CD4-positive, alpha-beta T cell treated with Interleukin-12 subunit alpha and Interleukin-12 subunit beta, for 1 hour (primary cell): Measurements from ENCODE around the gene ZNF91.
"Not testable (repeated sequence)": the region's sequence is repeated elsewhere in the genome, so short reads cannot be mapped to it uniquely, and the experiment has no call there.

Source experiments
- DNase-seq: peaks from one replicate; pipeline ENCODE4 v3.0.0-alpha.2; 2020

The ZNF91 gene

GRCh38 chr19:23315286-23315685 is 80.0 kb downstream of the ZNF91 start:
- DNase-seq = no peak

GRCh38 chr19:23314505-23315251 is 80.6 kb downstream of the ZNF91 start:
- DNase-seq = no peak

- no peak for DNase-seq
These were observed 82.1 kb downstream of the ZNF91 start for GRCh38 chr19:23313196-23313595.

- DNase-seq = no peak
These were observed 82.8 kb downstream of the ZNF91 start for GRCh38 chr19:23312515-23312914.

GRCh38 chr19:23311551-23311950 is 83.7 kb downstream of the ZNF91 start:
- DNase-seq = no peak

- DNase-seq = no peak
These were observed 84.5 kb downstream of the ZNF91 start for GRCh38 chr19:23310729-23311211.

- no peak for DNase-seq
These were observed 85.3 kb downstream of the ZNF91 start for GRCh38 chr19:23309926-23310325.

GRCh38 chr19:23305555-23305954 is 89.7 kb downstream of the ZNF91 start:
- no peak for DNase-seq

GRCh38 chr19:23304238-23304637 is 91.0 kb downstream of the ZNF91 start:
- DNase-seq = no peak

GRCh38 chr19:23294141-23294540 is 101.1 kb downstream of the ZNF91 start:
- DNase-seq = no peak

- DNase-seq = not testable (repeated sequence)
These were observed 105.3 kb downstream of the ZNF91 start for GRCh38 chr19:23289966-23290365.
